SK-N-SH (cell line): Measurements from ENCODE around the gene BIN2. TPM values are rescaled to one million over a fixed set of nuclear protein-coding genes. Genes with fewer than 3 reads are reported as not detected.

Experiments
- CTCF ChIA-PET: fragments of 300-600, 350-600 bp; formaldehyde crosslinking; extraction: SDS; loops from one replicate; lab custom pipeline; 2021; lab: Yijun Ruan, JAX
- POLR2A ChIA-PET: fragments of 350-600 bp; sonication (Branson Sonifier 250); formaldehyde crosslinking; extraction: SDS; loops from one replicate; lab custom pipeline; 2020; ENCODE audit warnings: antibody characterized with exemption, inconsistent platforms; lab: Yijun Ruan, JAX
- DNase-seq: peaks from one replicate; pipeline ENCODE4 v3.0.0; 2012
- H2AFZ ChIP-seq: fragments of 200-600 bp; sonication (generic); 2 replicates; pipeline ENCODE4 v1.8.1; 2016; ENCODE audit warnings: antibody characterized with exemption, mild to moderate bottlenecking, low read depth
- H3F3A ChIP-seq: fragments of 200-600 bp; sonication (generic); replicated peaks from 2 replicates; pipeline ENCODE3; 2016; ENCODE audit warnings: antibody characterized with exemption, mild to moderate bottlenecking; ENCODE audit not compliant: insufficient read depth
- H3K27ac ChIP-seq, 2 experiments: fragments of 200-500 bp in 1 of 2; fragments of 200-600 bp in 1 of 2; sonication (Bioruptor generic) in 1 of 2; sonication (generic), shearing (Covaris generic) in 1 of 2; 2 replicates each; pipeline versions ENCODE4 v1.5.1 to v1.6.1; 2014 to 2016; ENCODE audit warnings: low read depth in 2 of 2, inconsistent platforms in 1 of 2, low read length in 1 of 2, mild to moderate bottlenecking in 1 of 2, mixed read lengths in 1 of 2
- H3K27me3 ChIP-seq: fragments of 200-600 bp; sonication (generic), shearing (Covaris generic); 2 replicates; pipeline ENCODE4 v1.6.1; 2016; ENCODE audit warnings: mixed run types; ENCODE audit not compliant: insufficient read depth
- H3K36me3 ChIP-seq, 2 experiments: fragments of 200-500 bp in 1 of 2; fragments of 200-600 bp in 1 of 2; sonication (Bioruptor generic) in 1 of 2; sonication (generic) in 1 of 2; replicated peaks in 1 of 2; 2 replicates each; pipeline versions ENCODE3 to v1.5.1; 2014 to 2016; ENCODE audit warnings: low read length in 1 of 2, mild to moderate bottlenecking in 1 of 2; ENCODE audit not compliant: insufficient read depth in 2 of 2, control insufficient read depth in 1 of 2
- H3K4me1 ChIP-seq, 2 experiments: fragments of 200-500 bp in 1 of 2; fragments of 200-600 bp in 1 of 2; sonication (Bioruptor generic) in 1 of 2; sonication (generic), shearing (Covaris generic) in 1 of 2; 2 replicates each; pipeline versions ENCODE4 v1.5.1 to v1.6.1; 2014 to 2016; ENCODE audit warnings: low read depth in 1 of 2, low read length in 1 of 2, mixed run types in 1 of 2; ENCODE audit not compliant: insufficient read depth in 2 of 2, control insufficient read depth in 1 of 2
- H3K4me2 ChIP-seq: fragments of 200-600 bp; sonication (generic), shearing (Covaris generic); 2 replicates; pipeline ENCODE4 v1.6.1; 2017; ENCODE audit warnings: mixed run types
- H3K4me3 ChIP-seq, 2 experiments: fragments of 200-500 bp in 1 of 2; fragments of 200-600 bp in 1 of 2; sonication (Bioruptor generic) in 1 of 2; sonication (generic), shearing (Covaris generic) in 1 of 2; 2 replicates each; pipeline versions ENCODE4 v1.5.1 to v1.8.1; 2014 to 2016; ENCODE audit warnings: low read depth in 2 of 2, inconsistent platforms in 1 of 2, low read length in 1 of 2, mild to moderate bottlenecking in 1 of 2, mixed read lengths in 1 of 2, moderate library complexity in 1 of 2
- H3K79me2 ChIP-seq: fragments of 200-600 bp; sonication (generic); 2 replicates; pipeline ENCODE4 v1.8.1; 2017; ENCODE audit warnings: mild to moderate bottlenecking; ENCODE audit not compliant: insufficient read depth
- H3K9ac ChIP-seq: fragments of 200-600 bp; sonication (generic); 2 replicates; pipeline ENCODE4 v1.6.1; 2017; ENCODE audit warnings: mixed run types
- H3K9me2 ChIP-seq: fragments of 200-600 bp; sonication (generic); 2 replicates; pipeline ENCODE4 v1.6.1; 2017; ENCODE audit warnings: mixed run types
- H3K9me3 ChIP-seq: fragments of 200-600 bp; sonication (generic); 2 replicates; pipeline ENCODE4 v1.6.1; 2017; ENCODE audit warnings: mixed run types, mild to moderate bottlenecking, moderate library complexity
- H4K20me1 ChIP-seq: fragments of 200-600 bp; sonication (generic); 2 replicates; pipeline ENCODE4 v1.6.1; 2017; ENCODE audit warnings: mild to moderate bottlenecking, mixed run types; ENCODE audit not compliant: insufficient read depth
- CTCF ChIP-seq: fragments of 200-600 bp; sonication (generic); IDR thresholded peaks from 2 replicates; pipeline ENCODE4 v1.6.1; 2017; ENCODE audit warnings: antibody characterized with exemption, mild to moderate bottlenecking, moderate library complexity
- ELF1 ChIP-seq: IDR thresholded peaks from 2 replicates; pipeline ENCODE4 v1.4.0; 2012
- EZH2phosphoT487 ChIP-seq: fragments of 200-600 bp; sonication (generic); IDR thresholded peaks from 2 replicates; pipeline ENCODE4 v1.6.1; 2017; ENCODE audit warnings: low read depth, mixed run types, mild to moderate bottlenecking, antibody characterized with exemption, moderate library complexity, borderline replicate concordance
- FOSL2 ChIP-seq: IDR thresholded peaks from 2 replicates; pipeline ENCODE4 v1.4.0; 2012; ENCODE audit warnings: low read depth, mild to moderate bottlenecking, moderate library complexity, borderline replicate concordance
- GATA2 ChIP-seq: sonication (generic); formaldehyde crosslinking; IDR thresholded peaks from 2 replicates; pipeline ENCODE4 v1.5.0; 2020; ENCODE audit warnings: mild to moderate bottlenecking, missing genetic modification reagents
- NRF1 ChIP-seq: IDR thresholded peaks from 2 replicates; pipeline ENCODE4 v1.6.1; 2012; ENCODE audit warnings: low read depth, mild to moderate bottlenecking, low read length
- POLR2AphosphoS5 ChIP-seq: IDR thresholded peaks from 2 replicates; pipeline ENCODE4 v1.6.1; 2012; ENCODE audit warnings: low read depth, low read length
- RCOR1 ChIP-seq: fragments of 150-350 bp; IDR thresholded peaks from 2 replicates; pipeline ENCODE4 v1.6.1; 2017; ENCODE audit warnings: antibody characterized with exemption, low read length
- TCF12 ChIP-seq: IDR thresholded peaks from 2 replicates; pipeline ENCODE4 v1.4.0; 2012
- YY1 ChIP-seq: IDR thresholded peaks from 2 replicates; pipeline ENCODE4 v1.4.0; 2012; ENCODE audit warnings: low read depth, mild to moderate bottlenecking
- WGBS: methylation state at CpG from one replicate; pipeline ENCODE4 v1.1.6; 2017; ENCODE audit warnings: low lambda C conversion rate; 5-methylcytosine and 5-hydroxymethylcytosine counted together
- polyA plus RNA-seq, 3 experiments: library from polyadenylated mRNA; depleted of rRNA; stranded (reverse); fragments of >200 nt; gene quantifications; 2 replicates each; pipeline ENCODE4 v1.2.3, GENCODE V29; 2012
- TF ChIP-seq, protein P1 (sequence below): fragments of 150-350 bp; IDR thresholded peaks from 2 replicates; pipeline ENCODE4 v1.6.1; 2016; ENCODE audit warnings: mild to moderate bottlenecking, low read depth, low read length
- TF ChIP-seq, protein P2 (sequence below): IDR thresholded peaks from 2 replicates; pipeline ENCODE4 v1.4.0; 2012; ENCODE audit warnings: low read depth, borderline replicate concordance

Gene BIN2
- polyA plus RNA-seq, 1 of the 3 experiments (the other 2 are of a cell fraction): not detected

- 96% methylated on average over 1 of the region's 1 CpG for WGBS
- Histone ChIP-seq H3K9ac (no peak overlapping the region), H3K27me3 (no peaks in the 10 kb centered on the region), H3F3A (no peaks in the 10 kb centered on the region), H3K9me2 (no peaks in the 10 kb centered on the region), H3K4me3 (no peak overlapping the region), H4K20me1 (no peaks in the 10 kb centered on the region), H3K79me2 (peaks cover 14% of the 10 kb centered on the region; the same call in 1 of the 2 replicates), H2AFZ (no peak overlapping the region), H3K4me2 (no peak overlapping the region), H3K9me3 (no peaks in the 10 kb centered on the region), H3K27ac (no peak overlapping the region)
- DNase-seq: no peak
- CTCF ChIA-PET: interaction anchor here (0.7 to 2.9 kb wide), 15 partner anchors 9 to 266 kb away, joined by 3 to 14 read pairs (median 5); partner anchors contain the start of genes DAZAP2 and SMAGP
- TF ChIP-seq POLR2AphosphoS5 (no peak), TCF12 (no peak), FOSL2 (no peak), GATA2 (CRISPR knock-in tag) (no peak), ELF1 (no peak), RCOR1 (no peak), CTCF (no peak)
- TF ChIP-seq, all 33 proteins: peak for 0
- Histone ChIP-seq H3K36me3 (peaks cover 0 to 17% of the 10 kb centered on the region in 2 experiments), H3K4me1 (no peaks in the 10 kb centered on the region)
- POLR2A ChIA-PET: interaction anchor here (0.9 kb wide), 1 partner anchor 11 kb away, joined by 4 read pairs; no protein-coding TSS in a partner anchor
These were observed 70.7 kb downstream of the BIN2 start for GRCh38 chr12:51253276-51253675.

- DNase-seq: no peak
- Histone ChIP-seq H3K9me3 (no peaks in the 10 kb centered on the region), H3K27ac (no peak overlapping the region), H2AFZ (no peak overlapping the region), H3K9me2 (no peaks in the 10 kb centered on the region), H3K4me1 (peaks cover 0 to 9% of the 10 kb centered on the region in 2 experiments; a peak in 1 of 4 replicates), H4K20me1 (no peaks in the 10 kb centered on the region), H3K79me2 (peaks cover 25% of the 10 kb centered on the region; the same call in 1 of the 2 replicates), H3K27me3 (no peaks in the 10 kb centered on the region), H3K36me3 (peaks cover 26 to 39% of the 10 kb centered on the region in 2 experiments), H3K9ac (no peak overlapping the region), H3F3A (peaks cover 7% of the 10 kb centered on the region), H3K4me2 (no peak overlapping the region), H3K4me3 (no peak overlapping the region)
- WGBS: 86% methylated on average over 14 of the region's 14 CpGs
- ChIA-PET POLR2A (no interaction called here), CTCF (interaction anchor here (1.1 to 1.6 kb wide), 2 partner anchors 15 to 93 kb away, joined by 3 to 5 read pairs; no protein-coding TSS in a partner anchor)
- no peak for TF ChIP-seq FOSL2
- TF ChIP-seq ELF1: no peak
- TF ChIP-seq, protein P1, sequence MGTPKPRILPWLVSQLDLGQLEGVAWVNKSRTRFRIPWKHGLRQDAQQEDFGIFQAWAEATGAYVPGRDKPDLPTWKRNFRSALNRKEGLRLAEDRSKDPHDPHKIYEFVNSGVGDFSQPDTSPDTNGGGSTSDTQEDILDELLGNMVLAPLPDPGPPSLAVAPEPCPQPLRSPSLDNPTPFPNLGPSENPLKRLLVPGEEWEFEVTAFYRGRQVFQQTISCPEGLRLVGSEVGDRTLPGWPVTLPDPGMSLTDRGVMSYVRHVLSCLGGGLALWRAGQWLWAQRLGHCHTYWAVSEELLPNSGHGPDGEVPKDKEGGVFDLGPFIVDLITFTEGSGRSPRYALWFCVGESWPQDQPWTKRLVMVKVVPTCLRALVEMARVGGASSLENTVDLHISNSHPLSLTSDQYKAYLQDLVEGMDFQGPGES: no peak
- no peak for TF ChIP-seq NRF1
- TF ChIP-seq YY1: no peak
- TF ChIP-seq, protein P2, sequence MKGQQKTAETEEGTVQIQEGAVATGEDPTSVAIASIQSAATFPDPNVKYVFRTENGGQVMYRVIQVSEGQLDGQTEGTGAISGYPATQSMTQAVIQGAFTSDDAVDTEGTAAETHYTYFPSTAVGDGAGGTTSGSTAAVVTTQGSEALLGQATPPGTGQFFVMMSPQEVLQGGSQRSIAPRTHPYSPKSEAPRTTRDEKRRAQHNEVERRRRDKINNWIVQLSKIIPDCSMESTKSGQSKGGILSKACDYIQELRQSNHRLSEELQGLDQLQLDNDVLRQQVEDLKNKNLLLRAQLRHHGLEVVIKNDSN: no peak
- no peak for TF ChIP-seq GATA2 (CRISPR knock-in tag)
- TF ChIP-seq EZH2phosphoT487: no peak
- no peak for TF ChIP-seq RCOR1
These were observed 76.3 kb downstream of the BIN2 start for GRCh38 chr12:51247523-51248206.
